Lower lobe of right lung (tissue), 2 donors: ENCODE data around the gene IRF5. TPM values are rescaled to one million over a fixed set of nuclear protein-coding genes. Genes with fewer than 3 reads are reported as not detected.

Experiments used
- ATAC-seq, 2 donors: fragments of 200-7000 bp; cut with Tn5 transposase; one replicate each; pipeline ENCODE4 v1.9.1; 2020 to 2022; ENCODE audit warnings: mild to moderate bottlenecking in 2 of 2, moderate library complexity in 2 of 2
- DNase-seq: peaks from one replicate; pipeline ENCODE4 v3.0.0-alpha.2; 2020
- H3K27ac ChIP-seq: fragments of 200-600 bp; one replicate; pipeline ENCODE4 v1.8.0; 2022
- H3K27me3 ChIP-seq: fragments of 200-600 bp; one replicate; pipeline ENCODE4 v1.8.0; 2022; ENCODE audit warnings: low read depth
- H3K36me3 ChIP-seq: fragments of 200-600 bp; one replicate; pipeline ENCODE4 v1.8.0; 2022; ENCODE audit warnings: mild to moderate bottlenecking
- H3K4me1 ChIP-seq: fragments of 200-600 bp; one replicate; pipeline ENCODE4 v1.8.0; 2022
- H3K4me3 ChIP-seq: fragments of 200-600 bp; one replicate; pipeline ENCODE4 v1.8.0; 2022; ENCODE audit warnings: mild to moderate bottlenecking
- H3K9me3 ChIP-seq: fragments of 200-600 bp; one replicate; pipeline ENCODE4 v1.8.0; 2022
- intact Hi-C: fragments of 100-400 bp; cut with DNase I; formaldehyde crosslinking; loops from one replicate; pipeline ENCODE4 v1.11.0; 2022
- total RNA-seq: library from RNA; stranded (reverse); fragmentation: NEBNext Ultra II Directional; extraction: Animal tissue kit (Norgen Biotek cat#: 25700); gene quantifications from one replicate; pipeline ENCODE4 v1.2.1, GENCODE V29; 2021
- TF ChIP-seq, protein P1 (sequence below): fragments of 200-600 bp; IDR thresholded peaks from one replicate; pipeline ENCODE4 v1.8.0; 2022; ENCODE audit warnings: antibody characterized with exemption, mild to moderate bottlenecking
- donor health status: DM: no; HTN: yes; CAD: no; lungs with severe emphysema.

The IRF5 gene
- total RNA-seq, 1 donor from 2014 or later, result 46.0 TPM

DNA sequence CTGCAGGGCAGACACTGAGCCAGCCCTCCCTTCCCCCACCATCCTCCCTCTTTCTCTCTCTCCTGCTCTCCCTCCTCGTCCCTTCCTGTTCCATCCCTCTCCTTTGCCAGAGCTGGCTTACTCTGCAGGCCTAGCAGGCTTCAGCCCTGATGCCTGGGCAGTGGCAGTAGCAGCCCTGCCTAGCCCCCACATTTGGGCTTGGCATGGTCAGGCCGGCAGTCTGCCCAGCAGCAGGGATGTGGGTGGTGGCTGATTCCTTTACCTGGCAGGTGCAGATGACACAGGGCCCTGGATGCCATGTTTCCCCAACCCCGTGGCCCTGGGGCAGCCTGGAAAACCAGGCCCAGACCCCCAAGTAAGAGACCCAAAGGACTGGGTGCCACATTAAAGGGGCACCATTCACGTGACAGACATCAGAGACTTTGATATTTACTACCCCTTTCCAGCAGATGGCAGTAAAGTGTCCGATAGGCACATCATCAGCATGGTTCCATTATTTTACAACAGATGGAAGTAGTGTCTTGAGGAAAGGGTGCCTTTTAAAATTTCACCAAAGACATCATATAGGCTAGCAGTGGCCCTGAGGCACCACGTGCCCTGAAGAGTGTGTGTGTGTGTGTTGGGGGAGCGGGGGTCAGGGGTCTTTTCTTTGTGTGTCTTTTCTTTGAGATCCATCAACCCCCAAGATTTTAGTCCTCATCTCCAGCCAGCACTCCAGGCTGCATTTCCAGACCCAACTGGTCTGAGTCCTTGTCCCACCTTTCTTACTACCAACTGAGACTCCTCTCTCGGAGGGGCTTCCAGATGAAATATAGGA is 33.1 kb upstream of the IRF5 start:
- H3K27ac ChIP-seq, result no peak overlapping the region
- ATAC-seq (peak; percentile 63 to 76), DNase-seq (no peak)
- peaks cover 1% of the 10 kb centered on the region for H3K4me1 ChIP-seq
- TF ChIP-seq, protein P1, sequence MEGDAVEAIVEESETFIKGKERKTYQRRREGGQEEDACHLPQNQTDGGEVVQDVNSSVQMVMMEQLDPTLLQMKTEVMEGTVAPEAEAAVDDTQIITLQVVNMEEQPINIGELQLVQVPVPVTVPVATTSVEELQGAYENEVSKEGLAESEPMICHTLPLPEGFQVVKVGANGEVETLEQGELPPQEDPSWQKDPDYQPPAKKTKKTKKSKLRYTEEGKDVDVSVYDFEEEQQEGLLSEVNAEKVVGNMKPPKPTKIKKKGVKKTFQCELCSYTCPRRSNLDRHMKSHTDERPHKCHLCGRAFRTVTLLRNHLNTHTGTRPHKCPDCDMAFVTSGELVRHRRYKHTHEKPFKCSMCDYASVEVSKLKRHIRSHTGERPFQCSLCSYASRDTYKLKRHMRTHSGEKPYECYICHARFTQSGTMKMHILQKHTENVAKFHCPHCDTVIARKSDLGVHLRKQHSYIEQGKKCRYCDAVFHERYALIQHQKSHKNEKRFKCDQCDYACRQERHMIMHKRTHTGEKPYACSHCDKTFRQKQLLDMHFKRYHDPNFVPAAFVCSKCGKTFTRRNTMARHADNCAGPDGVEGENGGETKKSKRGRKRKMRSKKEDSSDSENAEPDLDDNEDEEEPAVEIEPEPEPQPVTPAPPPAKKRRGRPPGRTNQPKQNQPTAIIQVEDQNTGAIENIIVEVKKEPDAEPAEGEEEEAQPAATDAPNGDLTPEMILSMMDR, result peak; percentile 56
- H3K4me3 ChIP-seq, result no peak overlapping the region
- intact Hi-C loops, result no loop called here
- peaks cover 37% of the 10 kb centered on the region for H3K27me3 ChIP-seq
- H3K9me3 ChIP-seq, result no peaks in the 10 kb centered on the region
- H3K36me3 ChIP-seq, result no peaks in the 10 kb centered on the region

DNA sequence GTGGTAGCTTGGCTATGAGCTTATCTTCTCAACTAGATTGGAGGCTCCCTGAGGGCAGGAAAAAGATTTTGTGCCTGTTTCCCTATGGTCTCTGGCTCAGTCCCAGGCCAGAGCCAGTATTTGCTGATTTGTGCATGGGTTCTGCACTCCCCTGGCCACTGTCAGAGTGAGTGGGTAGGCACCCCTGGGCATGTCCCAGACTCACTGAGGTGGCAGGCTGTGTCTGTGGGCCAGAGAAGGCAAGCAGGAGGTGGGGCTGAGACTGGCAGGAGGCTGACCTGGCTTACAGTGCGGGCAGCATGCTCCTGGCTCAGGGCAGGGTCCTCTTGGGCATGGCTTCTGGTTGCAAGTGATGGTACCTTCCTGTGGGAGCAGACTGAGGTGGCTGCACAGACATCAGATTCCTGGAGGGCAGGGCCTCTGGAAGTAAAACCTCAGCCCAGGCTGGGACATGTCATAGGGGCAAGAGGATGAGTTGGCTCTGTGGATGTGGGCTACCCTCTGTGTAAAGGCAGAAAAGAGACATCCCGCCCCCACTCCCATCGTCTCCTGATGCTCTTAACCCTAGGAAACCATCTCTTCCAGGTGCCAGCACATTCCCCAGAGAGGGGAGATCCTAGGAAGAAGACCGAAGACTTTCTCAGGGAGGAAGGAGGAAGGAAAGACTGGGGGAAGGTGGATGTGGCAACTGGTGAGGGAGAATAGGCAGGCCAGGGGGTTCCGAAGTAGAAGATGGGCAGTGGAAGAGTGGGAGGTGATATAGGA is 31.5 kb upstream of the IRF5 start:
- peaks cover 53% of the 10 kb centered on the region for H3K27me3 ChIP-seq
- TF ChIP-seq, protein P1, result no peak
- intact Hi-C loops, result no loop called here

DNA sequence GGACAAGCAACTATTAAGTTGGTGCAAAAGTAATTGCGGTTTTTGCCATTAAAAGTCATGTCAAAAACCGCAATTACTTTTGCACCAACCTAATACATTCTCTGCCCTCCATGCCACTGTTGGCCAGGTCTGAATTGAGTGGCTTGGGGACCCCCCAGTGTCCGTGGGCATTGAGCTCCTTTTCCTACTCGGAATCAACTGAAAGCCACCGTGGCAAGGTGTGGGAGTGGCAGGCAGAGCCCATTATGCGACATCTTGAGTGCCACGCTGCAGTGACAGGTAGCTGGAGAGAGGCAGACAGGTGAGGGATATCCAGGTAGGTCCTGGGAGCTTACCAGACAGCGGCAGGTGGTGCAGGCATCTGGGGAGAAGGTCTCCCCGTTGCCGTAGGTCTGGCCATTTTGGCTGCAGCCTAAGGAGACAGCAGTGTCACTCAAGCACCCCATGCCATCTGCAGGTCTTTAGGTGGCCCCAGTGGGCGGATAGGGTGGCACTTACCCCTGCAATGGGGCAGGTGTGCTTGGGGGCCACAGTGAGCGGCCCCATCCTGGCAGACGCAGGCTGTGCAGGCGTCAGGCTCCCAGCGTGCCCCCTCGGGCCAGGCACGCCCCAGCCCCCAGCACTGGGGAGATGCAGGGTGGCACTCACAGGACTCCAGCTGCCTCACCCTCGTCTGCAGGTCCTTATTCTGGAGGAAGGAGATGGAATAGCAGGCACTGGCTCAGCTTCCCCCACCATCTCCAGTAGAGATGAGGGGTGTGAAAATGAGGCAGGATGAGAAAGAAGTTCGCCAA is 30.8 kb upstream of the IRF5 start:
- TF ChIP-seq, protein P1, result no peak
- Histone ChIP-seq H3K27me3 (peaks cover 61% of the 10 kb centered on the region), H3K27ac (no peak overlapping the region), H3K36me3 (no peaks in the 10 kb centered on the region), H3K9me3 (no peaks in the 10 kb centered on the region), H3K4me3 (no peak overlapping the region), H3K4me1 (peaks cover 11% of the 10 kb centered on the region)
- ATAC-seq, result no peak
- intact Hi-C loops, result no loop called here
- no peak for DNase-seq

More for the DNA sequence above, 31.5 kb upstream of the IRF5 start:
- H3K4me3 ChIP-seq, result no peak overlapping the region
- ATAC-seq, result no peak
- no peak for DNase-seq
- H3K9me3 ChIP-seq, result no peaks in the 10 kb centered on the region
- H3K27ac ChIP-seq, result no peak overlapping the region
- H3K36me3 ChIP-seq, result no peaks in the 10 kb centered on the region
- H3K4me1 ChIP-seq, result peaks cover 11% of the 10 kb centered on the region

DNA sequence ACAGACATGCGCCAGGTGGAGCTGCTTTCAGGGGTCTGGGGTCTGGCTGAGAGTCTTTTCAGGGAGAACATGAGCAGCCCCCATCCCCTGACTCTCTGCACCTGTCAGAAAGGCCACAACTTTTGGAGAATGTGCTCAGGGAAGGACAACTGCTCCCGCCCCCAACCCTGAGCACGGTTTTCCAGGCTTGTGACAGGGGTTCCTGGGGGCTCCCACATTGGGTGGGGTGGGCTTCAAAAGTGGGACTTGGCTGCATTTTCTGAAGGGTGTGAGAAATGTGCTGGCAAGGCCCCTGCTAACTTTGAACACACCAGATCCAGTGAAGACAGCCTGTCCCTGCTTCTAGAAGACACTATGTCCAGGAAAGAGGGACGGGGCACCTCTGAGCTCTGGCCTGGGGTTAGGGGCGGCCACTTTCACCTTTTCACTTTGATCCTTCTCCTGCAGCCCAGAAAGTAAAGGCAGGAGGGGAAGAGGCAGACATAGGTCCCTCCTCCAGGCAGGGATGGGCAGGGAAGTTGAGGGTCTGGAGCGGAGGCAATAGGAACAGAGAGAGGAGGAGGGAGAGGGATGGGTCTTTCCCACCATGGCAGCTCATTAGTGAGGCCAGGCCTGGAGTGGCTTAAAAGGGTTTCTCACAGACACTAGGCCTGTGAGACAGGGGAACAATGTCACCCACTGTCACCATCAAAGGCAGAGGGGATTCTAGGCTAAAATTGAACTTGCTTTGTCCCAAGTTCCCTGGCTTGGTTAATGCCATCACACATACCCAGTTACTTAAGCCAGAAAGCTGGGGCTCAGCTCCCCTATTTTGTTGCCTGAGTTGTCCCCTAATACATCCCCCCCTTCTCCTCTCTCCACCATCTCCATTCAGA is 28.7 kb upstream of the IRF5 start:
- DNase-seq (no peak), ATAC-seq (no peak)
- peaks cover 11% of the 10 kb centered on the region for H3K4me1 ChIP-seq
- TF ChIP-seq, protein P1, result no peak
- H3K36me3 ChIP-seq, result no peaks in the 10 kb centered on the region
- no peaks in the 10 kb centered on the region for H3K9me3 ChIP-seq
- intact Hi-C loops, result no loop called here
- H3K27ac ChIP-seq, result no peak overlapping the region
- H3K27me3 ChIP-seq, result peaks cover 64% of the 10 kb centered on the region
- H3K4me3 ChIP-seq, result no peak overlapping the region
